Breast epithelium (tissue), 4 donors: ENCODE data around the gene NUAK2. TPM values are rescaled to one million over a fixed set of nuclear protein-coding genes. Genes with fewer than 3 reads are reported as not detected.

ENCODE experiments used
- DNase-seq, 2 donors: peaks; one replicate each; pipeline ENCODE4 v3.0.0-alpha.2; 2019; ENCODE audit warnings: low spot score in 2 of 2
- H3K27ac ChIP-seq, 2 donors: fragments of 200-600 bp; sonication (generic) in 1 of 2; one replicate each; pipeline ENCODE4 v1.5.1; 2016 to 2019; ENCODE audit warnings: mild to moderate bottlenecking in 1 of 2
- H3K27me3 ChIP-seq, 2 donors: fragments of 200-600 bp; sonication (generic) in 1 of 2; one replicate each; pipeline versions ENCODE4 v1.5.1 to v1.6.0; 2017 to 2019; ENCODE audit warnings: control low read depth in 1 of 2, mild to moderate bottlenecking in 1 of 2
- H3K36me3 ChIP-seq: fragments of 200-600 bp; one replicate; pipeline ENCODE4 v1.5.1; 2019
- H3K4me1 ChIP-seq, 2 donors: fragments of 200-600 bp; sonication (generic); one replicate each; pipeline ENCODE4 v1.5.1; 2016 to 2019; ENCODE audit warnings: control low read depth in 1 of 2
- H3K4me3 ChIP-seq, 3 donors: fragments of 200-600 bp; sonication (generic); 1 replicate in 2 of 3; 2 replicates in 1 of 3; pipeline ENCODE4 v1.5.1; 2016 to 2019; ENCODE audit warnings: mild to moderate bottlenecking in 3 of 3, moderate library complexity in 2 of 3
- H3K9me3 ChIP-seq, 2 donors: fragments of 200-600 bp; sonication (generic) in 1 of 2; one replicate each; pipeline ENCODE4 v1.5.1; 2016 to 2019; ENCODE audit warnings: control low read depth in 1 of 2
- POLR2A ChIP-seq: fragments of 450-650 bp; IDR thresholded peaks from one replicate; pipeline ENCODE4 v1.6.1; 2016; ENCODE audit warnings: antibody characterized with exemption, mild to moderate bottlenecking, moderate library complexity
- POLR2AphosphoS5 ChIP-seq, 3 donors: sonication (generic); formaldehyde crosslinking; IDR thresholded peaks; one replicate each; pipeline ENCODE4 v1.6.1; 2017; ENCODE audit warnings: antibody characterized with exemption in 3 of 3
- intact Hi-C: fragments of 100-400 bp; cut with DNase I; formaldehyde crosslinking; loops from one replicate; pipeline ENCODE4 v1.15.1; 2023; ENCODE audit warnings: low total_unique reads
- total RNA-seq, 3 donors: library from RNA; depleted of rRNA; stranded (reverse); fragments of >200 nt; gene quantifications; one replicate each; pipeline ENCODE4 v1.1.0, GENCODE V29; 2016
- TF ChIP-seq, protein P1 (sequence below), 3 donors: fragments of 450-650 bp; IDR thresholded peaks; one replicate each; pipeline ENCODE4 v1.5.1; 2016 to 2017; ENCODE audit warnings: antibody characterized with exemption in 3 of 3, mild to moderate bottlenecking in 3 of 3, moderate library complexity in 3 of 3

The NUAK2 gene
- total RNA-seq, 3 donors from 2014 or later = 0.98 to 2.2 (median 1.1) TPM

DNA sequence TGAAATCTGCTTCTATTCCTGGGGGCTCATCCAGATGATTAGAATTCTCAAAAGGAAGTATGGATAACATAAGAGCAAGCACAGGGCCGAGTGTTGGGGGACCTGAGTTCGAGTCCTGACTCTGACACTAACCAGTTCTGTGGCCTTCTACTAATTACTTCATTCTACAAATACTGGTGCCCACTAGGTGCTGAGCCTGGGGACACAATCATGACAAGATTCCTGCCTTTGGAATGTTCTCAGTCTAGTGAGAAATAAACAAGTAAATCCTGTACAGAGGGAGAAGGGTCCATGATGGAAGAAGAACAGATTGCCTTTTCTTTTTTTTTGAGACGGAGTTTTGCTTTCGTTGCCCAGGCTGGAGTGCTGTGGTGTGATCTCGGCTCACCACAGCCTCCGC, 2.2 kb upstream of the NUAK2 start:
- intact Hi-C loops = loop anchor here (5.0 kb wide), 1 partner anchor 51 kb away; no protein-coding TSS in a partner anchor
- DNase-seq = no peak

DNA sequence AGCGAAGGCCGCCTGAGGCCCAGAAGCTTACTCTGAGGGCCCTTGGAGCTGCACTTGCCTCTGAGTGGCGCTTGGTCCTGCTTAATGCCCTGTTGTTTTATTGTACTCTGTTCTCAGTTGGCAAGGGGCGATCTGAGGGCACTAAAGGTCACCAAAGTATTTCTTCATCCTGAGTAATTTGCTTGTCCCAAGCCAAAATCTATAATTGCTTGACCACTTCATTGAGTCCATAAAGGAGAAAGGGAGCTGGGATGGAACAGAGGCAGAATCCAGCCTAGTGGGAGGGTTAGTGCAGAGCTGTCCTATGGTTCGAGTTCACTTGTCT, 376 bp upstream of the NUAK2 start:
- Histone ChIP-seq H3K36me3 (no peaks in the 10 kb centered on the region), H3K9me3 (no peaks in the 10 kb centered on the region), H3K4me1 (peaks cover 0 to 18% of the 10 kb centered on the region in 2 donors), H3K27ac (peak overlapping the region; percentile 69 to 73), H3K4me3 (peak overlapping the region; percentile 68 to 80 (median 72)), H3K27me3 (peaks cover 0 to 3% of the 10 kb centered on the region in 2 donors)
- TF ChIP-seq, protein P1, sequence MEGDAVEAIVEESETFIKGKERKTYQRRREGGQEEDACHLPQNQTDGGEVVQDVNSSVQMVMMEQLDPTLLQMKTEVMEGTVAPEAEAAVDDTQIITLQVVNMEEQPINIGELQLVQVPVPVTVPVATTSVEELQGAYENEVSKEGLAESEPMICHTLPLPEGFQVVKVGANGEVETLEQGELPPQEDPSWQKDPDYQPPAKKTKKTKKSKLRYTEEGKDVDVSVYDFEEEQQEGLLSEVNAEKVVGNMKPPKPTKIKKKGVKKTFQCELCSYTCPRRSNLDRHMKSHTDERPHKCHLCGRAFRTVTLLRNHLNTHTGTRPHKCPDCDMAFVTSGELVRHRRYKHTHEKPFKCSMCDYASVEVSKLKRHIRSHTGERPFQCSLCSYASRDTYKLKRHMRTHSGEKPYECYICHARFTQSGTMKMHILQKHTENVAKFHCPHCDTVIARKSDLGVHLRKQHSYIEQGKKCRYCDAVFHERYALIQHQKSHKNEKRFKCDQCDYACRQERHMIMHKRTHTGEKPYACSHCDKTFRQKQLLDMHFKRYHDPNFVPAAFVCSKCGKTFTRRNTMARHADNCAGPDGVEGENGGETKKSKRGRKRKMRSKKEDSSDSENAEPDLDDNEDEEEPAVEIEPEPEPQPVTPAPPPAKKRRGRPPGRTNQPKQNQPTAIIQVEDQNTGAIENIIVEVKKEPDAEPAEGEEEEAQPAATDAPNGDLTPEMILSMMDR (IDR thresholded peaks at IDR 0.05) = no peak
- TF ChIP-seq POLR2AphosphoS5 (IDR thresholded peaks at IDR 0.05) = no peak
- no peak for TF ChIP-seq POLR2A
- no peak for DNase-seq
- intact Hi-C loops = loop anchor here (5.0 kb wide), 1 partner anchor 50 kb away; no protein-coding TSS in a partner anchor

More for the DNA sequence above, 2.2 kb upstream of the NUAK2 start:
- no peak for TF ChIP-seq POLR2AphosphoS5 (IDR thresholded peaks at IDR 0.05)
- TF ChIP-seq, protein P1 (IDR thresholded peaks at IDR 0.05) = no peak
- TF ChIP-seq POLR2A = no peak
- H3K27ac ChIP-seq = no peak overlapping the region
- H3K4me3 ChIP-seq = no peak overlapping the region
- no peaks in the 10 kb centered on the region for H3K36me3 ChIP-seq
- no peaks in the 10 kb centered on the region for H3K4me1 ChIP-seq
- H3K9me3 ChIP-seq = no peaks in the 10 kb centered on the region
- peaks cover 0 to 6% of the 10 kb centered on the region in 2 donors for H3K27me3 ChIP-seq

DNA sequence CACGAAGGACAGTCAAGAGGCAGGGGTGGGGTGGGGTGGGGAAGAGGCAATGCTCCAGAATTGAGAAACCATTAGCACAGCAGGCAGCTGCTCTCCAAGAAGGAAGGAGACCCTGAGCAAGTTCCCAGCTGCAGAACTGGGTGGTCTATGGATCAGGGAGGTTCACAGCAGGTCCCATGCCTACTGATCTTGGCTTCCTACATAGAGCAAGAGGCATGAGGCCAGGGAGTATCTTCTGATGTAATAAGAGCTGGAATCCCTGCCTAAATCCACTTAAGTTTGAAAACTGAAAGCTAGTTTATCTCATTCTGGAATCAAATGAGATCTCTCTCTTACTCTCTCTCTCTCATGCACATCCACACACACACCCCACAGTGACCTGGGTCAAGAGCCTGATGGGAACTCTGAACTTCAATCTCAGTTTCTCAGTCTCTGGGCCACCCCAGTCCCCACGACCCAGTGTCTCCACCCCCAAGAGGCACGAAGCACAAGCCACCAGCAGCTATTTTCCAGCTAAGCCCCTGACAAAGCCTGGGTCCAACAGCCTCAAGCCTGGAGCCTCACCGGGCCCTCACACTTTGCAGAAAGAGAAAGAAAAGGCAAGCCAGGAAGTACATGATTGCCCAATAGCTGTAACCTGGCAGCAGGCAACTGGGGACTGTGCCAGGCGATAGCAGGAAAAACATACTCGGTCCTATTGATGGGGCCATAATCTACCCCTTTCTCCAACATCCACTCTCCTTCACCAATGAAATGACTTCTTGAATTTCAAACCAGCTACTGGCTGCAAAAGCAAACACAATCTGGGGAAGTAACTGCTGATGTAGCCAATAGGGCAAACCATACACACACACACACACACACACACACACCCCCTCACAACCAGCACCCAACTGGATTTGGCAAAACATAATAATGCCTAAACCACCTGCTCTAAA, 2.2 kb downstream of the NUAK2 start:
- H3K4me3 ChIP-seq = peak overlapping the region in 1 of 3 donors; percentile 26
- peak; percentile 53 to 73 for DNase-seq
- H3K4me1 ChIP-seq = peaks cover 0 to 19% of the 10 kb centered on the region in 2 donors
- H3K9me3 ChIP-seq = no peaks in the 10 kb centered on the region
- H3K27ac ChIP-seq = peak overlapping the region in 1 of 2 donors; percentile 60
- H3K27me3 ChIP-seq = no peaks in the 10 kb centered on the region
- no peaks in the 10 kb centered on the region for H3K36me3 ChIP-seq
- intact Hi-C loops = loop anchor here (5.0 kb wide), 1 partner anchor 47 kb away; no protein-coding TSS in a partner anchor
- no peak for TF ChIP-seq POLR2A
- peak in 1 of 3 donors; percentile 37 for TF ChIP-seq POLR2AphosphoS5 (IDR thresholded peaks at IDR 0.05)

DNA sequence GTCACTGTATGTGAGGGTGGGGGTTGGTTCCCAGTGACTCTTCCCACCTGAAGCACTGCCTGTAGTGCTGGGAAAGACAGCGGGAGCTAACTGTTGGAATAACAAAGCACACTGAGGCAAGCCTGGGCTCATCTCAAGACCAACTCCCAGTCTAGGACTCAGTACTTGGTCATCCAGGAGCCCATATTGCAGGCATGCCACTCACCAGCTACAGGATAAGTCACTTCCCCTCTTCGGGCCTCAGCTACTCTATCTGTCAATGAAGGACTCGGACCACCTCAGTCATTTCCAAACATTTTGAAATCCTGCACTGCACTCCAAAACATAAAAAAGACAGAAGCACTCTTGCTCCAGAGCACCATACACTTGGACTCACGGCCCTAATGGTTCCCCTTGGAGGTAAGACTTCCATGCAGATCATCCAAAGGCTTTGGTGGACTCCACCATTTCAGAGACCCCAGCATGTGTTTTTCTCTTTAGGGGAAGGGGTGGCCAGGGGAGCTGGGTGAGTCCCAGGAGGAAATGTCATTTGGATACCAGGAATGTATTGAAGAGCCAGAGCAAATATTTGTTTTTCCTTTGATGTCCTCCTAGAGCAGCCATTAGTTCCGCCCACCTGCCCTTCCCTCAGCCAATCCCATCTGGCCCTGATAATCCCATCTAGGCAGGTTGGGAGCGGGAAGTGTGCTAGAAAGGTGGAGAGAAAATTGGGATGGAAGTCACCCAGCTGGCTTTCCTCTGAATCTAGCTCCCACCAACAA, 3.1 kb downstream of the NUAK2 start:
- DNase-seq = no peak
- TF ChIP-seq POLR2A (no peak), POLR2AphosphoS5 (IDR thresholded peaks at IDR 0.05) (no peak)
- TF ChIP-seq, protein P1 (IDR thresholded peaks at IDR 0.05) = no peak
- Histone ChIP-seq H3K4me1 (peaks cover 0 to 19% of the 10 kb centered on the region in 2 donors), H3K9me3 (no peaks in the 10 kb centered on the region), H3K27me3 (no peaks in the 10 kb centered on the region), H3K36me3 (no peaks in the 10 kb centered on the region), H3K4me3 (no peak overlapping the region), H3K27ac (peak overlapping the region; percentile 10 to 60)
- intact Hi-C loops = no loop called here

DNA sequence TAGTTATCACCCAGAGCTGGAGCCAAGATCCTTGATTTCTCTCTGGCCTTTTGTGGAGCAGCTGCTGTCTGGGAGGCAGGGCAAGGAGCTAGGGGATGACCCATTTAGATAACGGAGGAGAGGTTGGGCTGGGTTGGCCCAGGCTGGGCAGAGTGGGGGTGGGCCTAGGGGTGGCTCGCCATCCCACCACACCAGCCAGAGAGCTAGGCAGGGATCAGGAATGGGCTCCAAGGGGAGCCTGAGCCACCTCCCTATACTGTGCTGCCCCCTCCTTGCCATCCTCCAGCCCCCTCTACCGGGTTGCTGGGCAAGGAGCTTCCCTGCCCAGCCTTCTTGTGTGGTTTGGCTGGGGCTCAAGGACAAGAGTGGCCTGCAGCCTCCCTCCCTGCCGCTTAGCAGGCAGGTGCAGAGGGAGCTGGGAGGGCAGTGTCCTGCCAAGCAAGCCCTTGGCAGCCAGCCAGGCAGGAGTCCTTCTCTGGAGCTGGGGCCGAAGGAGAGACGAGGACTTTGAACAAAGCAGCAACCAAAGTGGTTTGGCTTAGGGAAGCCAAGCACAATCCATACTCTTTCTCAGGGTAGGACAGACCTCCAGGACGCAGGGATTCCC, 4.1 kb downstream of the NUAK2 start:
- Histone ChIP-seq H3K4me1 (peaks cover 0 to 19% of the 10 kb centered on the region in 2 donors), H3K9me3 (no peaks in the 10 kb centered on the region), H3K27me3 (no peaks in the 10 kb centered on the region), H3K27ac (peak overlapping the region; percentile 10 to 60), H3K36me3 (no peaks in the 10 kb centered on the region), H3K4me3 (no peak overlapping the region)
- peak; percentile 88 to 92 for DNase-seq
- intact Hi-C loops = no loop called here
- TF ChIP-seq POLR2A = no peak
- peak in 1 of 3 donors; percentile 52 for TF ChIP-seq POLR2AphosphoS5 (IDR thresholded peaks at IDR 0.05)
